SH-SY5Y (cell line): ENCODE data around the gene INPP4B.

Experiments
- GATA2 ChIP-seq: IDR thresholded peaks from 2 replicates; pipeline ENCODE4 v1.6.1; 2011; ENCODE audit warnings: mild to moderate bottlenecking, low read depth, low read length
- GATA3 ChIP-seq: IDR thresholded peaks from 2 replicates; pipeline ENCODE4 v1.6.1; 2011; ENCODE audit warnings: low read depth, mild to moderate bottlenecking, low read length, moderate library complexity

- TF ChIP-seq GATA3 (no peak), GATA2 (no peak)
Measured at GRCh38 chr4:142100941-142101340, 745.2 kb downstream of the INPP4B start.
